Neural cell (in vitro differentiated cells): ENCODE data around the gene RRAGD. TPM values are rescaled to one million over a fixed set of nuclear protein-coding genes. Genes with fewer than 3 reads are reported as not detected.

Experiments
- H2AFZ ChIP-seq: fragments of 200-600, 300-800 bp; sonication (generic), shearing (Covaris generic); 2 replicates; pipeline ENCODE4 v1.6.0; 2014; ENCODE audit warnings: low read depth, mild to moderate bottlenecking, antibody characterized with exemption, low read length, moderate library complexity
- H3F3A ChIP-seq: fragments of 200-600 bp; shearing (Covaris generic); 2 replicates; pipeline ENCODE4 v1.6.1; 2016; ENCODE audit warnings: mild to moderate bottlenecking, moderate library complexity, mixed read lengths, antibody characterized with exemption, low read length; ENCODE audit not compliant: insufficient read depth, poor library complexity, severe bottlenecking
- H3K27ac ChIP-seq: fragments of 200-600, 300-800 bp; sonication (generic), shearing (Covaris generic); 2 replicates; pipeline ENCODE4 v1.5.1; 2014; ENCODE audit warnings: mild to moderate bottlenecking, low read length, moderate library complexity
- H3K27me3 ChIP-seq: fragments of 300-800, 200-600 bp; sonication (generic), shearing (Covaris generic); 2 replicates; pipeline ENCODE4 v1.6.0; 2014; ENCODE audit warnings: mild to moderate bottlenecking, low read depth, low read length, moderate library complexity; ENCODE audit not compliant: insufficient read depth
- H3K36me3 ChIP-seq: fragments of 300-800, 200-600 bp; sonication (generic), shearing (Covaris generic); 2 replicates; pipeline ENCODE4 v1.5.1; 2014; ENCODE audit warnings: mild to moderate bottlenecking, antibody characterized with exemption, low read length, moderate library complexity; ENCODE audit not compliant: insufficient read depth
- H3K4me2 ChIP-seq: fragments of 300-800, 200-600 bp; sonication (generic), shearing (Covaris generic); 2 replicates; pipeline ENCODE4 v1.6.0; 2014; ENCODE audit warnings: mild to moderate bottlenecking, low read length
- H3K4me3 ChIP-seq: fragments of 300-800, 200-600 bp; sonication (generic), shearing (Covaris generic); 2 replicates; pipeline ENCODE4 v1.5.1; 2014; ENCODE audit warnings: mild to moderate bottlenecking, low read length, moderate library complexity
- H3K79me2 ChIP-seq: fragments of 200-600 bp; shearing (Covaris generic); replicated peaks from 2 replicates; pipeline ENCODE4 v1.6.0; 2014; ENCODE audit warnings: mild to moderate bottlenecking, low read length, moderate library complexity; ENCODE audit not compliant: insufficient read depth
- H3K9ac ChIP-seq: fragments of 300-800, 200-600 bp; sonication (generic), shearing (Covaris generic); 2 replicates; pipeline ENCODE4 v1.6.1; 2016; ENCODE audit warnings: mild to moderate bottlenecking, low read length, mixed read lengths
- H3K9me2 ChIP-seq: fragments of 200-600 bp; shearing (Covaris generic); 2 replicates; pipeline ENCODE4 v1.6.1; 2016; ENCODE audit warnings: mild to moderate bottlenecking, low read length, mixed read lengths; ENCODE audit not compliant: insufficient read depth
- H3K9me3 ChIP-seq: fragments of 200-600, 300-800 bp; sonication (generic), shearing (Covaris generic); 2 replicates; pipeline ENCODE4 v1.6.1; 2016; ENCODE audit warnings: mild to moderate bottlenecking, mixed run types, low read length, moderate library complexity, mixed read lengths
- H4K20me1 ChIP-seq: fragments of 200-600 bp; shearing (Covaris generic); 2 replicates; pipeline ENCODE4 v1.6.1; 2016; ENCODE audit warnings: mild to moderate bottlenecking, mixed run types; ENCODE audit not compliant: insufficient read depth
- CTCF ChIP-seq: fragments of 450-650 bp; IDR thresholded peaks from 2 replicates; pipeline ENCODE4 v1.5.1; 2014; ENCODE audit warnings: antibody characterized with exemption, mild to moderate bottlenecking, moderate library complexity; ENCODE audit not compliant: poor library complexity, severe bottlenecking
- EP300 ChIP-seq: fragments of 450-650 bp; conservative IDR thresholded peaks from 2 replicates; pipeline ENCODE4 v1.6.1; 2014; ENCODE audit warnings: antibody characterized with exemption, mild to moderate bottlenecking, moderate library complexity; ENCODE audit not compliant: poor library complexity, severe bottlenecking
- EZH2 ChIP-seq: fragments of 200-600, 300-800 bp; shearing (Covaris generic), sonication (generic); IDR thresholded peaks from 2 replicates; pipeline ENCODE4 v1.6.1; 2014; ENCODE audit warnings: antibody characterized with exemption, low read length, borderline replicate concordance, mild to moderate bottlenecking; ENCODE audit not compliant: insufficient read depth, poor library complexity, severe bottlenecking
- MXI1 ChIP-seq: fragments of 450-650 bp; conservative IDR thresholded peaks from 2 replicates; pipeline ENCODE4 v1.6.1; 2014; ENCODE audit warnings: antibody characterized with exemption, mild to moderate bottlenecking; ENCODE audit not compliant: poor library complexity, severe bottlenecking
- POLR2AphosphoS5 ChIP-seq: IDR thresholded peaks from 2 replicates; pipeline ENCODE4 v1.6.1; 2012
- RAD21 ChIP-seq: fragments of 450-650 bp; conservative IDR thresholded peaks from 2 replicates; pipeline ENCODE4 v1.6.1; 2014; ENCODE audit warnings: antibody characterized with exemption, mild to moderate bottlenecking, moderate library complexity
- SMC3 ChIP-seq: fragments of 450-650 bp; conservative IDR thresholded peaks from 2 replicates; pipeline ENCODE4 v1.6.1; 2014; ENCODE audit warnings: antibody characterized with exemption, mild to moderate bottlenecking, moderate library complexity; ENCODE audit not compliant: poor library complexity
- TAF1 ChIP-seq: IDR thresholded peaks from 2 replicates; pipeline ENCODE4 v1.6.1; 2012; ENCODE audit warnings: low read depth
- polyA plus RNA-seq: library from polyadenylated mRNA; depleted of rRNA; stranded (reverse); fragments of >200 nt; gene quantifications from 2 replicates; pipeline ENCODE4 v1.2.3, GENCODE V29; 2014
- TF ChIP-seq, protein P1 (sequence below): IDR thresholded peaks from 2 replicates; pipeline ENCODE4 v1.6.1; 2012; ENCODE audit warnings: borderline replicate concordance

The RRAGD gene
- polyA plus RNA-seq, 1 donor from 2014 or later, result 34.1 TPM

DNA sequence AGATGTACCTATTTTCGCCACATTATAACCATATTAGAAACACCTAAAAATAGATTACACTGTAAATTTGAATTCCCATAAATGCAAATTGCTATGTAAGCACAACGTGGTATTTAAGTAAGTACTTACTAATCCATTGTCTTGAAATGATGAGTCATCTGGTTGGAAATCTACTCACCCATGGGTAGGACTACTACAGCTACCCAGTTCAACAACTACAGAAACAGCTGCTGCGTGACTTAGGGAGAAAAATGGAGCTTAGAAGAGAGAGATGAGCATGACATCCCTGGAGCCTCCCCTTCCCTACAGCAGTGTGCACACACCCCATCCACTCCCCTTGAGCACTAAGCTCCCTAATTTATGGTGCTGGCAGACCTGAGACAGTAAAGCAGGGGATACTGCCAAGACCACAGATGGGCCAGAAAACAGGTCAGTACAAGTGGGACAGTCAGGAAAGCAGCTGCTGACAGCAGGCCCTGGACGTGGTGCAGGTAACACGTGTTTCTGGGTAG is 26.9 kb downstream of the RRAGD start:
- Histone ChIP-seq H3K27ac (no peak overlapping the region), H3K36me3 (peaks cover 8% of the 10 kb centered on the region), H2AFZ (no peak overlapping the region), H3K9me2 (no peaks in the 10 kb centered on the region), H3F3A (no peaks in the 10 kb centered on the region), H3K9me3 (no peaks in the 10 kb centered on the region), H3K9ac (no peak overlapping the region), H3K4me2 (no peak overlapping the region), H3K79me2 (no peaks in the 10 kb centered on the region), H3K27me3 (no peaks in the 10 kb centered on the region), H3K4me3 (no peak overlapping the region), H4K20me1 (no peaks in the 10 kb centered on the region)
- TF ChIP-seq POLR2AphosphoS5 (no peak), EP300 (no peak), CTCF (no peak), EZH2 (no peak), RAD21 (no peak), TAF1 (no peak), SMC3 (no peak), MXI1 (no peak)
- TF ChIP-seq, protein P1, sequence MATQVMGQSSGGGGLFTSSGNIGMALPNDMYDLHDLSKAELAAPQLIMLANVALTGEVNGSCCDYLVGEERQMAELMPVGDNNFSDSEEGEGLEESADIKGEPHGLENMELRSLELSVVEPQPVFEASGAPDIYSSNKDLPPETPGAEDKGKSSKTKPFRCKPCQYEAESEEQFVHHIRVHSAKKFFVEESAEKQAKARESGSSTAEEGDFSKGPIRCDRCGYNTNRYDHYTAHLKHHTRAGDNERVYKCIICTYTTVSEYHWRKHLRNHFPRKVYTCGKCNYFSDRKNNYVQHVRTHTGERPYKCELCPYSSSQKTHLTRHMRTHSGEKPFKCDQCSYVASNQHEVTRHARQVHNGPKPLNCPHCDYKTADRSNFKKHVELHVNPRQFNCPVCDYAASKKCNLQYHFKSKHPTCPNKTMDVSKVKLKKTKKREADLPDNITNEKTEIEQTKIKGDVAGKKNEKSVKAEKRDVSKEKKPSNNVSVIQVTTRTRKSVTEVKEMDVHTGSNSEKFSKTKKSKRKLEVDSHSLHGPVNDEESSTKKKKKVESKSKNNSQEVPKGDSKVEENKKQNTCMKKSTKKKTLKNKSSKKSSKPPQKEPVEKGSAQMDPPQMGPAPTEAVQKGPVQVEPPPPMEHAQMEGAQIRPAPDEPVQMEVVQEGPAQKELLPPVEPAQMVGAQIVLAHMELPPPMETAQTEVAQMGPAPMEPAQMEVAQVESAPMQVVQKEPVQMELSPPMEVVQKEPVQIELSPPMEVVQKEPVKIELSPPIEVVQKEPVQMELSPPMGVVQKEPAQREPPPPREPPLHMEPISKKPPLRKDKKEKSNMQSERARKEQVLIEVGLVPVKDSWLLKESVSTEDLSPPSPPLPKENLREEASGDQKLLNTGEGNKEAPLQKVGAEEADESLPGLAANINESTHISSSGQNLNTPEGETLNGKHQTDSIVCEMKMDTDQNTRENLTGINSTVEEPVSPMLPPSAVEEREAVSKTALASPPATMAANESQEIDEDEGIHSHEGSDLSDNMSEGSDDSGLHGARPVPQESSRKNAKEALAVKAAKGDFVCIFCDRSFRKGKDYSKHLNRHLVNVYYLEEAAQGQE, result no peak

DNA sequence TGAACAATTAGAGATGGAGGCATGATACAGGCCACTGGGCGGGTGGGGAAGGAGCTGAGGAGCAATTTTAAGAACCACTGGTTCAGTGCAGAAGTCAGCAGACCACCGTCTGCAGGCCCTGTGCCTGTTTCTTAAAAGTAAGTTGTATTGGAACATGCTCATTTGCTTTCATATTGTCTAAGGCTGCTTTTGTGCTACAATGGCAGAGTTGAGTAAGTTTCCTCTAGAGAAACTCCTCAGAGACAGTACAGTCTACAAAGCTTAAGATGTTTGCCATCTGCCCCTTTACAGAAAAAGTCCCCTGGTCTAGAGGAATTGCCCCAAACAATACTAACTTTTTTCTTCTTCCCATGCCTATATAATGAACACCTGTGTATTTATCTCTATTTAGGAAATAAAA is 31.0 kb downstream of the RRAGD start:
- Histone ChIP-seq H3K27me3 (no peaks in the 10 kb centered on the region), H3K4me2 (no peak overlapping the region), H3K27ac (no peak overlapping the region)

More for the DNA sequence above, 31.0 kb downstream of the RRAGD start:
- H4K20me1 ChIP-seq, result no peaks in the 10 kb centered on the region
- H2AFZ ChIP-seq, result no peak overlapping the region
- H3K9me2 ChIP-seq, result no peaks in the 10 kb centered on the region
- H3K9me3 ChIP-seq, result no peaks in the 10 kb centered on the region
- H3K36me3 ChIP-seq, result peaks cover 20% of the 10 kb centered on the region
- no peak overlapping the region for H3K4me3 ChIP-seq
- no peak overlapping the region for H3K9ac ChIP-seq
- TF ChIP-seq, protein P1, result no peak
- no peak for TF ChIP-seq EP300
- no peak for TF ChIP-seq SMC3
- TF ChIP-seq TAF1, result no peak
- no peak for TF ChIP-seq EZH2
- no peak for TF ChIP-seq MXI1
- TF ChIP-seq POLR2AphosphoS5, result no peak
- no peak for TF ChIP-seq RAD21
- TF ChIP-seq CTCF, result no peak
- no peaks in the 10 kb centered on the region for H3F3A ChIP-seq
- no peaks in the 10 kb centered on the region for H3K79me2 ChIP-seq
